GM21528 (cell line): Measurements from ENCODE around the gene PTPRH.
"Not testable (repeated sequence)": the region's sequence is repeated elsewhere in the genome, so short reads cannot be mapped to it uniquely, and the experiment has no call there.

ENCODE experiments used
- ATAC-seq: cut with Tn5 transposase; IDR thresholded peaks from one replicate; pipeline ENCODE4 v1.9.1; 2021; ENCODE audit warnings: mild to moderate bottlenecking, moderate library complexity; ENCODE audit not compliant: unreplicated experiment, low FRiP score

The PTPRH gene

GRCh38 chr19:55227241-55228014 is 18.1 kb upstream of the PTPRH start:
- no peak for ATAC-seq

- no peak for ATAC-seq
Observed at GRCh38 chr19:55226788-55227187, 17.5 kb upstream of the PTPRH start.

DNA sequence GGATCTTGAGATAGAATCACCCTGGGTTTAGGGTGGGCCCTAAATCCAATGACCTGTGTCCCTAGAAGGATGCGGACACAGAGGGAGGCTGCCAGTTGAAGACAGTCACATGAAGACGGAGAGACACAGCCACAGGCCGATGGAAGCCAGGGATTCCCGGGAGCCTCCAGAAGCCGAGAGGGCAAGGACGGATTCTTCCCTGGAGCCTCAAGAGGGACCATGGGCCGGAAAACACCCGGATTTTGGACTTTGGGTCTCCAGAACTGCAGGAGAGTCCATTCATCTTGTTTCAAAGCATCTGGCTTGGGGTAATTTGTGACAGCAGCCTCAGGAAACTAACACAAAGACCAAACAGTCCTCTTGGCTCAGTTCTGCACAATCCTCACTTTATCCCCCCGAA is 17.0 kb upstream of the PTPRH start:
- no peak for ATAC-seq

- ATAC-seq: no peak
Observed at GRCh38 chr19:55225415-55225958, 16.2 kb upstream of the PTPRH start.

GRCh38 chr19:55224679-55225414 is 15.5 kb upstream of the PTPRH start:
- not testable (repeated sequence) for ATAC-seq

GRCh38 chr19:55224038-55224665 is 14.9 kb upstream of the PTPRH start:
- ATAC-seq: no peak

DNA sequence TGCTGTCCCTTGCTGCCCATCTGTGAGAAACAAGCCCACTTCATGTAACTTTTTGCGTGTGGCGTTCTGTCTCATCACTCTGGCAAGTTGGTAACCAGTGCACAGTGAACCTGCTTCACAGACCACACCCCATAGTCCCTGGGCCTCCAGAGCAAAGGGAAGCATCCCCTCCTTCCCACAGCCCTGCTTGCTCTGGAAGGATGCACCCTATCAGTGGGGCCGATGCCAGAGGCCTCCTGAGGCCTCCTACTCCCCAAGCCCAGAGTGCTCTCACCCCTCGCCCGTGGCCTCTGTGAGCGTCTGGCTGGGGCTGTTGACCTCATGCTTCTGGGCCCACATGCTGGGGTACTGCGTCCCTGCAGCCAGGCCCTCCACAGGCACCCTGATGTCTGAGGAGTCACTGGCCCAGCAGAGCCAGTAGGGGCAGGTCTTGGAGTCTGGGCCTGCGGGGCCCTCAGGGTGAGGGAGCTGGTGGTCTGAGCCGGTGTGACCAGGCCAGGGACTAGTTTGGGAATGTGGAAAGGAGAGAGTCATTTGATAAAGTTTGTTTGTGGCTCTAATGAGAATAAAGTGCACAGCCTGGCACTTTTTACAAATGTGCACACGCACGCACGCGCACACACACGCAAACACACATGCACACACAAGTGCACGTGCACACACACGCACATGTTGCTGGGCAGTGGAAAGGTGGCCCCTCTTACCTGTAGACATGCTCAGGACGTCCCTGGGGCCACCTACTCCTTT is 14.2 kb upstream of the PTPRH start:
- no peak for ATAC-seq

GRCh38 chr19:55220525-55220924 is 11.2 kb upstream of the PTPRH start:
- no peak for ATAC-seq

DNA sequence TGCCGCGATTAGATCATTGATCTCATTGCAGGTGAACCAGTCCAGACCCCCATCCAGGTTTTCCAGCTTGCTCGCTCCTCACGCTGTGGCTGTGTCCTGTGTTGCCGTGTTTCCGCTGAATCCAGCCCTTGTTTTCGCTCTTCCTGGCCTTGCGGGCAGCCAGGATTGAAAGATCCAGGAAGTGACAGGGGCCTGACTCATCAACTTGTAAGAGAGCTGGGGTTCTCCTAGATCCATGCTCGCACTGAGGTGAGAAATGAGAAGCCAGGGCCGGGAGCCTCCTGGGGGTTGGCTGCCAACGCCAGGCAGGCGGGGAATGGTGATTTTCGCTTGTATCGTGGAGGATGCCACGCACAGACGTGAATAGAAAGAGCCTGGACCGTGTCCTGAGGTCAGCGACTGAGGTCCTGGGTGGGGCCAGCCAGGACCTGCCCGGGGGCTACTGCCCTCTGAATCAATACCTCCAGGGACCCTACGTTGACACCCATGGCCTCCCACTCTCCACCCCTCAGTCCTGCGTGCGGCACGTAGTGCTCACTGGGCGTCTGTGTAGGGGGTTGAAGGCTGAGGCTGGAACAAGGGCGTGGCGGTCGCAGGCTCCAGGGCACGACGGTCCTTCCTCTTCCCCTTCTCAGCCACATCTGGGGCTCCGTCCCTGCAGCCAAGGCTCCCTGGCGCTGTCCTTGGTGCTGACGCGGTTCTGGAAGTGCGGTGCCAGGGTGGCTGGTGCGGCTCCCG is 7.3 kb upstream of the PTPRH start:
- ATAC-seq: no peak

DNA sequence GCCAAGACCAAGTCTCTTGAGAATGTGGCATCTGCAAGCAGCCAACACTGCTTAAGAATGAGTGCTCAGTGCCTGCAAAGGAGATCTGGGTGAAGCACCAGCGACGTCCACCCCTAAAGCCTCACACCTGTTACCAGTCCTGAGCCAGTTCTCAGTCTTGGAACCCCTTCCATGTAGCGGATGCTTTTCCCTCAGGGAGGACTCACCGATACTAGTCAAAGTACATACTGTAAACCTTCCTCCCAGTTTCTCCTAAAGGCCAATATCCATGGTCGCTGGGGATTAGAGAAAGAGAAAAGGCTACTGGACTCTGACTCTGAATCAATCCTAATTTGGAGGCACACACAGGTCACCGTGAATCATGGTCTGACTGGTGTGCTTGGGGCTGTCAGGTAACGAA is 4.2 kb upstream of the PTPRH start:
- ATAC-seq: no peak

DNA sequence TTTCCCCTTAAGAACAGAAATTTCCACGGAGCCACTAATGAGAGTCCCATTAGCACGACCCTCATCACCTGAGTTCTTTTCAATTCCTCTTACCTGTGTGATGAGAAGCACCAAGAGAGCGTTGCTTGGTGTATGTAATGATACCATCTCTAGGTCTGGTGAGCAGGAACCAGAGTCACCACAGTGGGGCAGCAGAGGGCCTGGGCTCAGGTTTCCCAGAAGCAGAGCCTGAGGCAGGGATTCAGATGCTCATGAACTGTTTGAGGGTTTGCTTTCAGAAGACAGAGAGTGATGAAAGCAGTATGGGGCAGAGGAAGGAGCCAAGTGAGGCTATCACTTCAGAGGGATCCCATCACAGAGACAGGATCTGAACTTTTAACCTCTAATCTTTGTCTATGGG is 3.1 kb upstream of the PTPRH start:
- ATAC-seq: no peak

DNA sequence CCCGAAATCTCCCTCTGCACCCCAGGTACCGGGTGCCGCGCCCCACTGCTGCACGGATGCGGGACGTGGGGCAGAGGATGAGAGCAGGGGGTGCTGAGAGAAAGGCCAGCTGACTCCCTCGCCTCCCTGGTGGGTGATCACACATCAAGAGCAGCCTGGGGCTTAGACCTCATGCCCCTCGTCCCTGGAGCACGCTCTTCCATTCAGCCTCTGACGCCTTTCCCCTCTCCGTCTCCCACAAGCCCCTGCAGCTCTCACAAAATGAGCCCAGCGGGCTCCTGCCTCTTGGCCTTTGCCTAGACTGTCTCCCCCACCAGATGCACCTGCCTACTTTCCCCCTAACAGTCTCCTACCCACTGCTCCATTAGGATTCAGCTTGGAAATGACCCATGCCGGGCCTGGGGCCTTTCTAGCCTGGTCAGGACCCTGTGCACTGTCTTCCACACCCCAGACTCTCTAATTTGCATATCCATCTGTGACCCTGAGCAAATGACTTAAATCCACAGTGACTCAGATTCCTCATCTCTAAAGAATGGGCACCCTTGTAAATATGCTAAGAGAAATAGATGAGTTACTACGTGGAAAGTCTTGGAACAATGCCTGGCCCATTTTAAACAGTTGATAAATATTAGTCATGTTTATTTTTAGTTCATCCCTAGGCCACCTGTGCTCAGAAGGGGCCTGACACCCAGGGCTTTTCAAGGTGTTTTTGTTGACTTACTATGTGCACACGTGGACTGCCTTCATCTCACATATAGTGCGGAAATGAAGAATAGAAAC is 582 bp upstream of the PTPRH start:
- no peak for ATAC-seq

DNA sequence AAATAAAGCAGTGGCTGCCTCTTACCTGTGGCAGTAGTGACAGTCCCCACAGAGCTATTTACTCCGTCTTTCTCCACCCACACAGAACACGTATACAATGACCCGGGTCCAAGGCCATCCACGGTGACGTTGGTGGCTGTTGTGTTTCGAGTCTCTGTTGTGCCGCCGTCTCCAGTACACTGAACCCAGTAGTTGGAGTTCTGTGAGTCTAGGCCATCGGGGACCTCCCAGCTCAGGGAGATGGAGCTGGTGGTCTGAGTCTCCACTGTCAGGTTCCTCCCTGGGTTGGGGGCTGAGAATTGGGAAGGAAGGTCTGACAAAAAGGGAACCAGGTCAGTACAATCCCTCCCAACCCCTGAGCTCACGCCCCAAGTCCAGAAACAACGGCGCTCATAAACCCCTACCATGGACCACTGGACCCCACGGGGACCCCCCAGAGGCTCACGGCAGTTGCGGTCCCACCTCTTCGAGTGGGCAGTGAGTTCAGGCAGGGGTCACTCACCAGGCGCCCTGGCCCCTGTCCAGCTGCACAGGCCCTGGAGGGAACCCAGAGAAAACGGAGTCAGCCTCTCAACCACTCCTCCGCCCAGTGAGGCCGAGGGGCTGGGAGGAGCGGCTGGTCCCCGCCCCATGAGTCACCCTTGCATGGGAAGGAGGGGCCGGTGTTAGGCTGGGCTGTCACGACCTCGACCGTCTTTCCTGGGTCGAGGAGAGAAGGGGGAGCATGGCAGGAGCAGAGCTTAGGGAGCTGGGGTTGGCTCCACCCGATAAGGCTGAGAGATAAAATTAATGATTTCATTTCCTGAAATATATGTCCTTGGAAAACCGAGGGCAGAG is 2.4 kb downstream of the PTPRH start:
- ATAC-seq: no peak

DNA sequence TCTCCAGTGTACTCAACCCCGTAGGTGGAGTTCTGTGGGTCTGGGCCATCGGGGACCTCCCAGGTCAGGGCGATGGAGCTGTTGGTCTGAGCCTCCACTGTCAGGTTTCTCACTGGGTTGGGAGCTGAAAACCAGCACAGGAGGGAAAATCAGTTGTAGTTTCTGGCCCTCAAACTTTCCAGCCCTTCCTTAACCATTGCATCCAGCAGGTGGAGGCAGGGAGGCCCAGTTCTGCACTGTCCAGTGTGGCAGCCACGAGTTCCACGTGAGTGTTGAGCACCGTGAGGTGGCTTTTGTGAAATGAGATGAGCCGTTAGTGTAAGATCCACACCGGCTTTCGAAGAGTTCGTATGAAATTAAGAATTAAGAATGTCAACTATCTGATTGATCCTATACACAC is 7.1 kb downstream of the PTPRH start:
- ATAC-seq: not testable (repeated sequence)

- no peak for ATAC-seq
Observed at GRCh38 chr19:55199620-55200204, 9.6 kb downstream of the PTPRH start.

GRCh38 chr19:55198651-55199050 is 10.7 kb downstream of the PTPRH start:
- no peak for ATAC-seq

GRCh38 chr19:55197528-55197927 is 11.8 kb downstream of the PTPRH start:
- ATAC-seq: no peak

- ATAC-seq: no peak
Observed at GRCh38 chr19:55196803-55197202, 12.5 kb downstream of the PTPRH start.
